ELF-1 (cell line): Measurements from ENCODE around the gene RELN.
A peak's percentile ranks its signal among the peaks of the same experiment; 100 is the strongest.

Source experiments
- DNase-seq: peaks from one replicate; pipeline ENCODE4 v3.0.0-alpha.2; 2016; ENCODE audit warnings: low read depth, low spot score

RELN gene

GRCh38 chr7:103686763-103687162 lies 302.7 kb downstream of the RELN start:
- no peak for DNase-seq

GRCh38 chr7:103686064-103686463 lies 303.4 kb downstream of the RELN start:
- DNase-seq: no peak

- DNase-seq: no peak
Observed at GRCh38 chr7:103685646-103686045, 303.8 kb downstream of the RELN start.

GRCh38 chr7:103683348-103683747 lies 306.1 kb downstream of the RELN start:
- DNase-seq: no peak

- peak; percentile 18 for DNase-seq
Observed at GRCh38 chr7:103680161-103681144, 309.0 kb downstream of the RELN start.

- no peak for DNase-seq
Observed at GRCh38 chr7:103679151-103680132, 310.0 kb downstream of the RELN start.

GRCh38 chr7:103668279-103668941 lies 321.0 kb downstream of the RELN start:
- DNase-seq: no peak

- no peak for DNase-seq
Observed at GRCh38 chr7:103666326-103666725, 323.1 kb downstream of the RELN start.

GRCh38 chr7:103664577-103664976 lies 324.9 kb downstream of the RELN start:
- DNase-seq: no peak

GRCh38 chr7:103660455-103661371 lies 328.7 kb downstream of the RELN start:
- no peak for DNase-seq

GRCh38 chr7:103658055-103659005 lies 331.1 kb downstream of the RELN start:
- no peak for DNase-seq

- DNase-seq: no peak
Observed at GRCh38 chr7:103657474-103657894, 332.0 kb downstream of the RELN start.

- no peak for DNase-seq
Observed at GRCh38 chr7:103656221-103656620, 333.2 kb downstream of the RELN start.

- DNase-seq: no peak
Observed at GRCh38 chr7:103651593-103652377, 337.7 kb downstream of the RELN start.

GRCh38 chr7:103649052-103649451 lies 340.4 kb downstream of the RELN start:
- DNase-seq: no peak

- no peak for DNase-seq
Observed at GRCh38 chr7:103648135-103648534, 341.3 kb downstream of the RELN start.

GRCh38 chr7:103644319-103644718 lies 345.1 kb downstream of the RELN start:
- DNase-seq: no peak

GRCh38 chr7:103640031-103640779 lies 349.3 kb downstream of the RELN start:
- no peak for DNase-seq
